Panc1 (cell line): ENCODE data around the gene GTF2A2. TPM values are rescaled to one million over a fixed set of nuclear protein-coding genes. Genes with fewer than 3 reads are reported as not detected.

Experiments
- ATAC-seq: fragments of 200-7000 bp; cut with Tn5 transposase; 2 replicates; pipeline ENCODE4 v1.9.1; 2020; ENCODE audit warnings: mild to moderate bottlenecking, moderate library complexity
- BruUV-seq: library from RNA; stranded (reverse); fragments of 400-500 nt; replicated peaks from 2 replicates; lab custom pipeline; 2021; lab: Mats Ljungman, UMichigan
- CTCF ChIA-PET: fragments of 300-600 bp; sonication (Branson Sonifier 250); formaldehyde crosslinking; loops from one replicate; lab custom pipeline; 2022; ENCODE audit warnings: antibody characterized with exemption; lab: Charles Lee
- POLR2A ChIA-PET: fragments of 300-600 bp; sonication (Branson Sonifier 250); formaldehyde crosslinking; loops from one replicate; lab custom pipeline; 2022; ENCODE audit warnings: antibody characterized with exemption; lab: Charles Lee
- DNase-seq: peaks from one replicate; pipeline ENCODE4 v3.0.0-alpha.2; 2010; ENCODE audit warnings: low read depth, low spot score
- H3K27ac ChIP-seq: 2 replicates; pipeline ENCODE4 v1.5.1; 2011; ENCODE audit warnings: mild to moderate bottlenecking, low read length, inconsistent platforms
- H3K27me3 ChIP-seq: fragments of 200-500 bp; sonication (Bioruptor generic); 2 replicates; pipeline ENCODE4 v1.6.0; 2014; ENCODE audit warnings: low read length, inconsistent platforms; ENCODE audit not compliant: control insufficient read depth, insufficient read depth
- H3K36me3 ChIP-seq: fragments of 200-500 bp; sonication (Bioruptor generic); 2 replicates; pipeline ENCODE4 v1.5.1; 2014; ENCODE audit warnings: inconsistent platforms, mild to moderate bottlenecking, low read length, moderate library complexity; ENCODE audit not compliant: control insufficient read depth, insufficient read depth
- H3K4me1 ChIP-seq: 2 replicates; pipeline ENCODE4 v1.5.1; 2011; ENCODE audit warnings: inconsistent platforms, mild to moderate bottlenecking, low read length, moderate library complexity; ENCODE audit not compliant: control insufficient read depth, insufficient read depth
- H3K4me3 ChIP-seq, 2 experiments: 2 replicates each; pipeline ENCODE4 v1.5.1; 2011 to 2012; ENCODE audit warnings: low read depth in 2 of 2, low read length in 2 of 2, mild to moderate bottlenecking in 2 of 2, inconsistent platforms in 1 of 2, moderate library complexity in 1 of 2
- H3K9me3 ChIP-seq: fragments of 200-500 bp; sonication (Bioruptor generic); 2 replicates; pipeline ENCODE4 v1.5.1; 2014; ENCODE audit warnings: low read depth, mild to moderate bottlenecking, inconsistent platforms, low read length, moderate library complexity; ENCODE audit not compliant: control insufficient read depth, insufficient read depth
- CTCF ChIP-seq: fragments of 450-650 bp; IDR thresholded peaks from 2 replicates; pipeline ENCODE4 v1.5.1; 2017; ENCODE audit warnings: mild to moderate bottlenecking
- POLR2AphosphoS5 ChIP-seq: IDR thresholded peaks from 2 replicates; pipeline ENCODE4 v1.6.1; 2012; ENCODE audit warnings: mild to moderate bottlenecking, low read depth, low read length, moderate library complexity
- REST ChIP-seq, 2 experiments: IDR thresholded peaks; 2 replicates each; pipeline ENCODE4 v1.6.1; 2011 to 2012; ENCODE audit warnings: low read depth in 2 of 2, control low read depth in 1 of 2, low read length in 1 of 2, mild to moderate bottlenecking in 1 of 2, moderate library complexity in 1 of 2; ENCODE audit not compliant: insufficient read depth in 1 of 2
- SIN3A ChIP-seq: IDR thresholded peaks from 2 replicates; pipeline ENCODE4 v1.6.1; 2012; ENCODE audit warnings: low read depth, mild to moderate bottlenecking, low read length, moderate library complexity, borderline replicate concordance; ENCODE audit not compliant: insufficient read depth
- TCF7L2 ChIP-seq: IDR thresholded peaks from 2 replicates; pipeline ENCODE4 v1.6.1; 2011; ENCODE audit warnings: mild to moderate bottlenecking, low read depth, low read length, inconsistent platforms
- in situ Hi-C: cut with HindIII; loops from 2 replicates; pipeline ENCODE4 v1.10.0; 2016; ENCODE audit warnings: low sequenced_read_pairs, low pct_unique_long_range_greater_than_20kb
- intact Hi-C: fragments of 100-400 bp; cut with micrococcal nuclease; formaldehyde crosslinking; loops from one replicate; pipeline ENCODE4 v1.10.0; 2022; ENCODE audit not compliant: unreplicated experiment
- total RNA-seq: library from RNA; stranded (reverse); gene quantifications from one replicate; pipeline ENCODE4 v1.2.1, GENCODE V29; 2021; ENCODE audit not compliant: unreplicated experiment

GTF2A2 gene
- total RNA-seq, 1 experiment from 2014 or later, result 234 TPM

GRCh38 chr15:59594493-59594942, 62.8 kb downstream of the GTF2A2 start:
- H3K27ac ChIP-seq, result no peak overlapping the region

DNA sequence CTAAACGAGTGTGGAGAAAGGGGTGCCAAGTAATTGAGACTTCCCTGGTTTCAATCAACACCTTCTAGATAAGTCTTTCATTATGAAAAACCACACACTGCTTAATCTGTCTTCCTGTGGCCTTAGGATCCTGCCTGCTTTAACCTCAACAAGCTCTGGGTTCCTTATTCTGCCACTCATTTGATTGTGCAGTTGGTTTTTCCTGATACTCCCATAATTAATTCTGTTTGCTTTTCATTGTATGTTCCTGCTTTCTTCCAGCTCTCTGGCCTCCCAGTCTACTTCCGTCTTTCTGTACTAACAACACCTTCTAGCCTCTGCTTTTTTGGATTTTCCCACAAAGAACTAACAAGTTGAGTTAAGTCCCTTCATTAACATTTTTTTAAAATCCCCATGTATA, 66.0 kb downstream of the GTF2A2 start:
- Histone ChIP-seq H3K4me1 (peaks cover 3% of the 10 kb centered on the region; the same call in 1 of the 2 replicates), H3K9me3 (no peaks in the 10 kb centered on the region), H3K27me3 (no peaks in the 10 kb centered on the region), H3K36me3 (no peaks in the 10 kb centered on the region), H3K27ac (no peak overlapping the region), H3K4me3 (no peak overlapping the region)
- ChIA-PET POLR2A (interaction anchor here (0.7 kb wide), 1 partner anchor 871 kb away, joined by 11 read pairs; no protein-coding TSS in a partner anchor), CTCF (no interaction called here)
- in situ Hi-C loops, result no loop called here
- ATAC-seq, result no peak
- TF ChIP-seq REST (IDR thresholded peaks at IDR 0.05; ENCODE audit: insufficient read depth in 1 of 2, low read depth in 2 of 2, low read length in 1 of 2) (no peak), CTCF (no peak), SIN3A (no peak), TCF7L2 (no peak), POLR2AphosphoS5 (no peak)
- DNase-seq, result no peak
- BruUV-seq, result no TSS peak
- intact Hi-C loops, result no loop called here

More at GRCh38 chr15:59594493-59594942, 62.8 kb downstream of the GTF2A2 start:
- ATAC-seq, result peak; percentile 77
- Histone ChIP-seq H3K4me1 (no peaks in the 10 kb centered on the region), H3K9me3 (no peaks in the 10 kb centered on the region), H3K36me3 (no peaks in the 10 kb centered on the region), H3K27me3 (no peaks in the 10 kb centered on the region), H3K4me3 (no peak overlapping the region)
- intact Hi-C loops, result no loop called here
- in situ Hi-C loops, result no loop called here
- ChIA-PET CTCF (no interaction called here), POLR2A (interaction anchor here (0.6 to 1.1 kb wide), 3 partner anchors 35 to 256 kb away, joined by 3 to 12 read pairs (median 3); partner anchors contain the start of gene GTF2A2)
- DNase-seq, result peak; percentile 57
- TF ChIP-seq TCF7L2, result no peak
- BruUV-seq, result no TSS peak

DNA sequence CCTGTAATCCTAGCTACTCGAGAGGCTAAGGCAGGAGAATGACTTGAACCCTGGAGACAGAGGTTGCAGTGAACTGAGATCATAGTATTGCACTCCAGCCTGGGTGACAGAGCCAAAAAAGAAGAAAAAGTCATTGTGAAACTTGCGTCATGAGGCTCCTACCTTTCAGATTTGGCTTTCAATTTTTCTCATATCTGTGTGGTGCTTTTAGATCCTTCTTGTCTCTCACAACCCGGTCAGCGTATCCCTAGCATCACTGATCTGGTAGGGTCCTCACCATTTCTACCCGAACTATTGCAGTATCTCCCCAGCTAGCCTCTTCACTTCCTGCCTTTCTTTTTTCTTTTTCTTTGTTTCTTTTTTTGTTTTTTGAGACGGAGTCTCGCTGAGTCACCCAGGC, 67.3 kb downstream of the GTF2A2 start:
- Histone ChIP-seq H3K4me3 (no peak overlapping the region), H3K9me3 (no peaks in the 10 kb centered on the region), H3K27ac (no peak overlapping the region), H3K4me1 (peaks cover 3% of the 10 kb centered on the region; the same call in 1 of the 2 replicates), H3K36me3 (no peaks in the 10 kb centered on the region), H3K27me3 (no peaks in the 10 kb centered on the region)
- ATAC-seq (no peak), DNase-seq (no peak)
- BruUV-seq, result no TSS peak
- POLR2A ChIA-PET, result no interaction called here
- no peak for TF ChIP-seq TCF7L2
- no peak for TF ChIP-seq REST (IDR thresholded peaks at IDR 0.05; ENCODE audit: insufficient read depth in 1 of 2, low read depth in 2 of 2, low read length in 1 of 2)
- no peak for TF ChIP-seq POLR2AphosphoS5
- TF ChIP-seq SIN3A, result no peak
- TF ChIP-seq CTCF, result no peak
- CTCF ChIA-PET, result no interaction called here
- intact Hi-C loops, result no loop called here
- in situ Hi-C loops, result no loop called here
